NCI-H1048 (cell line): ENCODE data around the gene MDM4.
"Not testable (repeated sequence)": the region's sequence is repeated elsewhere in the genome, so short reads cannot be mapped to it uniquely, and the experiment has no call there.

Experiments
- DNase-seq: peaks from one replicate; lab custom pipeline; 2025; lab: John Stamatoyannopoulos, UW

The MDM4 gene

GRCh38 chr1:204562075-204562990 is 46.1 kb downstream of the MDM4 start:
- no peak for DNase-seq

DNA sequence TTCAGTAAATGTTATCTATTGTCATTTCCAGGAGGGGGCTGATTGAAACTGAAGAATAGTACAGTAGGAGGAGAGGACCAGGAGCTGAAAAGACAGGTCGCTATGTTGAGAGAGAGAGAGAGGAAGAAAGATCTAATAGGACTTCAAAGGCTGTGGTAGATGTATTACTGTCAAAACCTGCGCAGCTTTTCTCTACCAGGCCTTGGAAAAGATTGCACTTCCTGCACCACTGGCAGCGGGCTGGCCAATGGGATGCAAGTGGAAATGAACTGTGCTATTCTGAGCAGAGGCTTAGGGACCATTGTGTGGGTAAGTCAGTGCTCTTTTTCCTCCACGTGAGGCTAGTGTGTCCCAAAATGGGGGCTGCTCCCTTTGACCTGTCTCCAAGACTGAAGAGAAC is 47.1 kb downstream of the MDM4 start:
- no peak for DNase-seq

- no peak for DNase-seq
Observed at GRCh38 chr1:204563780-204564179, 47.6 kb downstream of the MDM4 start.

DNA sequence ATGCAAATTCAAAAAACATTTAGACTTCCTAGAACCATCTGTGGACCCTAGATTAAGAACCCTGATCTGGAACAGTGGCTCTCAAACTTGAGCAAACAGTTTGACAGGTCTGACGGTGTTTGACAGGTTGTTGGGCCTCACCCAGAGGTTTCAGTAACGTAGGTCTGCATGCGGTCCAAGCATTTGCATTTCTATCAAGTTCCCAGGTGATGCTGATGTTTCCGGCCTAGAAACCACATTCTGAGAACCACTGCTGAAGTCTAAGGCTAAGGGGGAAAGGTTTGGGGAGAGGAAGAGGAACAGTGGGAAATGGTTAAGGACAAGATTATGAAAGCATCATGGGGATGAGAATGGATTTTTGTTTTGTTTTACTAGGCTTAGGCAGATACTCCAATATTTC is 48.6 kb downstream of the MDM4 start:
- DNase-seq, result no peak

DNA sequence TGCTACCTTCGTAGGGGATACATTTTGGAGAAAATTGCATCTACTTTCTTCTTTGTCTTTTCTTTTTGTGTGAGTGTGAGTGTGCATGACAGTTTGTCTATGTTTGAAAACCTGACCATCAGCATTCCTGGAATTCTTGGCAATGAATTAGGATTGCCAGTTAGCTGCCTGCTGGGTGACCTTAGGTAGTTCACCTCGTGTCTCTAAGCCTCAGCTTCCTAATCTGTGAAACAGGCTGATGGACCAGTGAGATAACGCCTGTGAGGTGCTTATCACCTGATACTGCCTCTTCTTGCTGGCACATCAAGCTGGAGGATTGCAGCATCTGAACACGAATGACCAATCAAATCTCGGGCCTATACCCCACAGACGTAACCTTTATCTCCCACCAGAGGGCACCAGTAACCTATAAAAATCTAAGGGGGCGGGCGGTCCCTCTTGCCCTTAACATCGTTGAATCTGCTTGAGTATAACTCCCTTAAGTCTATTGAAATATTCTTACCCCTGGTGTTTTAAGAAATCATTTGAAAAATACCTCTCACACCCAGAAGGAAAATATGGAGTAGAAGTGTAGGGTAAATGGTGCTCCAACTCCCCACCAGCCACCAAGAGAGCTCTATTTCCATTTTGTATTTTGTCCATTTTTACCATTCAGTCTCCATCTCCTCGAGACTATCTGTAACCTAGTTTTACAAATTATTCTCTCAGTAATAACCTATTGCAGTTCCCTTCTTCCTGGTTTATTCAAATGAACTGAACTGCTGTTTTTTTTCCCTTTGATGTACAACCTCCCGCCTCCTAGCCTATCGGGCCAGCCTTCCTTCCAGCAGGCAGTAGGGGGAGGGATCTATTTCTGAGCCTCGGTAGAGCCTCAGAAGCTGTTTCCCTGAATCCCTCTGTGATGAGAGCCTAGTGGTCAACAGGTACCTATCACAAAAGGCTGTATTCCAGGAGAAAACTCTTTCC is 49.7 kb downstream of the MDM4 start:
- peak; percentile 87 for DNase-seq

- no peak for DNase-seq
Observed at GRCh38 chr1:204566583-204566955, 50.4 kb downstream of the MDM4 start.

- no peak for DNase-seq
Observed at GRCh38 chr1:204567071-204567470, 50.9 kb downstream of the MDM4 start.

DNA sequence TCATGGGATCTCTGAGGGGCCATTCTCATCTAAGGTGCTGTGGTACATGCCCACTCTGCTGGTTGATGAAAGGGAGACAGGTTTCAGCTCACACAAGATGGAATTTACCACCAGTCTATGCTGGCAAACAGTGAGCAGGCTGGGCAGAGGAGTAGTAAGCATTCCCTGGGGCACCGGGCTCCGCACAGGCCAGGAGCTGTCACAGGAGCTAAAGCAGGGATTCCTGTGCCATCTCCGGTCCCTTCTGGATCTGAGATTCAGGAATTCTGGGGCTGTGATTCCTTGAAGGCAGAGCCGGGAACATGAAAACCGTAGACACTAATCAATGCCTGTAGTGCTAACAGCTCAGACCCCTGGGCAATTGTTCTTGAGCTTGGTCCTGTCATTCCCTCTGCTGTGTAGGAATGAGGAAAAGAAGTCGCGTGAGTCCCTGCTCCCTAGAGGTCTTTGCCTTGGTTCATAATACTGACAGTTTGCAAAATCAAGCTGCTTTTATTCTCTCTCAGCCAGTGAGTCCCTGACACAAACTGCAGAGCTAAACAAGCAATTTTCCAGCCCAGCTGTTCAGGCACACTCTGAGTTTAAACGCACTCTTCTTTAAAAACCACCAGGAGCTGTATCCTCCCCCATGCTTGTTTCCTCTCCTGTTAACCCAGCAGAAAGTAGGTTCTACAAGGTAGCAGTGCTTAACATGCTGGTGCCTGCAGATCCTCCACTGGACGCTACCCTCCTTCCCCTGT is 52.5 kb downstream of the MDM4 start:
- no peak for DNase-seq

GRCh38 chr1:204569478-204569877 is 53.3 kb downstream of the MDM4 start:
- no peak for DNase-seq

DNA sequence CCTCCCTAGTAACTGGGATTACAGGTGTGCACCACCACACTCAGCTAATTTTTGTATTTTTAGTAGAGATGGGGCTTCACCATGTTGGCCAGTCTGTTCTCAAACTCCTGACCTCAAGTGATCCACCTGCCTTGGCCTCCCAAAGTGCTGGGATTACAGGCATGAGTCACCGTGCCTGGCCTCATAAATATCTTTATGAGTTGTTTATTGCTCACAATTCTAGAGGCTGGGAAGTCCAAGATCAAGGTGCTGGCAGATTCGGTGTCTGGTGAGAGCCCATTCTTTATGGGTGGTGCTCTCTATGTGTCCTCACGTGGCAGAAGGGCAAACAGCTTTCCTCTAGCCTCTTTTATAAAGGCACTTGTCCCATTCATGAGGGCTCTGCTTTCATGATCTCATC is 53.8 kb downstream of the MDM4 start:
- DNase-seq, result not testable (repeated sequence)

DNA sequence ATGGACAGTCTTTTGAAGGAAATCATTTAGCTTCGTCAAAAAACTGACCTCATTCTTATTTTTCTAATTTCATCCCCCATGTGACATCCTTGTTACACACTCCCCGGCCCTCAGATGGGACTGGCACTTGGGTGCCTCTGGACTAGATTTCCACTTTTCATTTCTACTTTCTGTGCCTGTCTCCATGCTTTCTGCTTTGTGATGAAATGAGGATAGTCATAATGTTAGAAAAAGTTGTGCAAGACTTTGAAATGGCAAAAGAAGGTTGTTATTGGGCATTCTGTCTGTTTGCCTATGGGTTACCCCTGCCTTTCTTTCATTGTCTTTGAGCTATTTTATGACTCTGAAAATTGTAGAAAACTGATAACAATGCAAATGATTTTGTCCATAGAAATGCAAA is 54.9 kb downstream of the MDM4 start:
- DNase-seq, result no peak

- DNase-seq, result no peak
Observed at GRCh38 chr1:204571631-204572030, 55.4 kb downstream of the MDM4 start.

DNA sequence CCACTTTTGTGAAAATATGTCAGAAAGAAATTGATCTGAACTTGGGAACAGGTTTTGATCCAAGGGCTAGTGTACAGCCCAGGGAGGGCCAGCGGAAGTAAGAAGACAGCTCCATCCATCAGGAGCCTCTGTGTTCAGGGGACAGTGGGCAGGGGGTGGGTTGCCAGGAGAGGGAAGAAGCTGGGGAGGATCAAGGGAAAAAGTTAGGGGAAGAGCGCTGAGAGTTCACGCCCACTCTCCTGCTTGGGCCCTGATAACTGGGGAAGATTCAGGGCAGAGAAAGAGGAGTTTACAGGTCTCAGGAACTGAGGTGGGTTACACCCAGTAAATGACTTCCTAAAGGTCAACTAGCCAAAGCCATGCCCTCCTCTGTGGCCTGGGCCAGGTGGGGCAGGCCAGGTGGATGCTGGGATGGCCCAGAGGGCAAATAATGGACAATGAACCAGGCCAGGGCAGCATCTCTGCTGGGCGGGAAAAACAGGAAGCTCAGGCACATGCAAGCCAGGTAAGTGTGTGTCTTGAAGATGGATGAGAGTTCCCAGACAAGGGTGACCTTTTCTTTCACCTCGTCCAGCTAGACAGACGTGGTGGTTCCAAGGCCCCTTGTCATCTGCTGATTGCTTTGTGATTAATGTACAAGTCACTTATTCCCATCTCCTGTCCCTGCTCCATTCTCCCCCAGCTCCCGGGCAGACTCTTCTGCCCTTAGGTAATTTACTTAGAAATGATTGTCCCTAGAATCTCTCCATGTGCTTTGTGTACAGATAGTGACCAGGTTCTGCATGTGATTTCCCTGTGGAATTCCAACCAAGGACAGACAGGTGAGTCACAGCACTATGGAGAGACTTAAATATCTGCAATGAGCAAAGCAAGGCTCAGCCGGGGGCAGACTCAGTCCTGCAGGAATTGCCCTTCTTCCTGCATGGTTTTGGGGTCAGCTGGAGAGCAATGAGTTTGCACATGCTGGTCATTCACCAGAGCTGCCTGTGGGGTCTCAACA is 57.0 kb downstream of the MDM4 start:
- DNase-seq, result no peak

DNA sequence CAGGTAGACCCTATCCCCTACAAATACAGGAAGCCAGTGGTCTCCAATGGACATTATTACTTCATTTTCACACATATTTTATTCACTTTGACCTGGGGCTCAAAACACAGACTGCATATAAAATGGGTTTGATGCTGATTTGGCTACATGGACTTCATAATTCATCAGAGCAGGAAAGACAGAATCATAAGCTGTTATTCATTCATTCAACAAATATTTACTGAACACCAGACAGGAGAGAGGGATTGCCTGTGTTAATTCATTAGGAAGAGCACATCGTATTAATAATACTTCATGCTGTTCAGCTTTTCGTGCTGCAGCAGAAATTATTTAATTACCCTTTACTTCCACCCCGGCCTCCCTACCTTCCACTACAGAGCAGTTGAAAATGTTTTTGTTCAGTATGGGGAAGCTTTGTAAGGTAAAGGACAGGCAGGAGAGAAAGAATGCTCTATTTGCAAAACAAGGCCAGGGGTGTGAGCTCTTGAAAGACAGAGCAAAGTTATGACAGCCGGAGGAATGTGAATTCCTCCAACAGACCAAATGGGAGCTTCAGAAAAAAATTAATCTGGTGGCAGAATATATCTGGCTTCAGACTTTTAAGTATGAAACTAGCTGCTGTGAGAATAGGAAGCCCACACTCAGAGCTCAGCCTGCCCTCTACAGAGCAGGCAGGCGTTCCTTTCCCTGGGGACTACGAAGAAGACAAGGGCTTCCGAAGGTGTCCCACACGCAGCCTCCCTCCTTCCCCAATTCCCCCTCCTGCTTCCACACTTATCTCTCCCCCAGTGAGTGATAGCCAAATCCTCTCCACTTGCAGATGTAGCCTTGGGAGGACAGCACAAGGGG is 58.0 kb downstream of the MDM4 start:
- no peak for DNase-seq

- no peak for DNase-seq
Observed at GRCh38 chr1:204574865-204575163, 58.6 kb downstream of the MDM4 start.

GRCh38 chr1:204575221-204576190 is 59.3 kb downstream of the MDM4 start:
- no peak for DNase-seq

- no peak for DNase-seq
Observed at GRCh38 chr1:204576422-204576821, 60.2 kb downstream of the MDM4 start.

- DNase-seq, result no peak
Observed at GRCh38 chr1:204577794-204578478, 61.7 kb downstream of the MDM4 start.
